Endometrial microvascular endothelial cells (primary cell): ENCODE measurements around the gene BAZ1A. TPM values are rescaled to one million over a fixed set of nuclear protein-coding genes. Genes with fewer than 3 reads are reported as not detected.
"Not testable (repeated sequence)": the region's sequence is repeated elsewhere in the genome, so short reads cannot be mapped to it uniquely, and the experiment has no call there.

Experiments used
- in situ Hi-C: cut with HindIII; loops from 2 replicates; pipeline ENCODE4 v1.10.0; 2017; ENCODE audit warnings: low sequenced_read_pairs, low pct_unique_long_range_greater_than_20kb; ENCODE audit errors: inconsistent ontology term
- total RNA-seq: library from RNA; depleted of rRNA; stranded (reverse); fragments of >200 nt; gene quantifications from one replicate; pipeline ENCODE4 v1.2.3, GENCODE V29; 2015; ENCODE audit errors: inconsistent ontology term

Gene BAZ1A
- total RNA-seq, 1 donor from 2014 or later: 45.0 TPM

- in situ Hi-C loops: no loop called here
Measured at GRCh38 chr14:34741840-34742239, 133.3 kb downstream of the BAZ1A start.

GRCh38 chr14:34740139-34740538 lies 135.0 kb downstream of the BAZ1A start:
- in situ Hi-C loops: not testable (repeated sequence)

GRCh38 chr14:34737079-34737478 lies 138.1 kb downstream of the BAZ1A start:
- in situ Hi-C loops: not testable (repeated sequence)

GRCh38 chr14:34733245-34733644 lies 141.9 kb downstream of the BAZ1A start:
- in situ Hi-C loops: no loop called here

GRCh38 chr14:34732802-34733201 lies 142.4 kb downstream of the BAZ1A start:
- in situ Hi-C loops: no loop called here

- in situ Hi-C loops: no loop called here
Measured at GRCh38 chr14:34723867-34724266, 151.3 kb downstream of the BAZ1A start.

- in situ Hi-C loops: no loop called here
Measured at GRCh38 chr14:34722723-34723545, 152.2 kb downstream of the BAZ1A start.

- in situ Hi-C loops: no loop called here
Measured at GRCh38 chr14:34721129-34721528, 154.0 kb downstream of the BAZ1A start.

GRCh38 chr14:34718750-34719304 lies 156.3 kb downstream of the BAZ1A start:
- in situ Hi-C loops: no loop called here

GRCh38 chr14:34715127-34715863 lies 159.9 kb downstream of the BAZ1A start:
- in situ Hi-C loops: no loop called here

- in situ Hi-C loops: no loop called here
Measured at GRCh38 chr14:34714320-34715126, 160.6 kb downstream of the BAZ1A start, which contains the start of gene CFL2. Gene CFL2 (minus strand): TSS chr14:34714593. CDS start chr14:34714540, 53 bp downstream.

GRCh38 chr14:34713681-34714319 lies 161.4 kb downstream of the BAZ1A start:
- in situ Hi-C loops: no loop called here

GRCh38 chr14:34713122-34713680 lies 162.0 kb downstream of the BAZ1A start:
- in situ Hi-C loops: no loop called here

GRCh38 chr14:34711796-34712712 lies 163.1 kb downstream of the BAZ1A start:
- in situ Hi-C loops: no loop called here

GRCh38 chr14:34711169-34711568 lies 164.0 kb downstream of the BAZ1A start:
- in situ Hi-C loops: no loop called here

GRCh38 chr14:34710744-34711143 lies 164.4 kb downstream of the BAZ1A start:
- in situ Hi-C loops: no loop called here

GRCh38 chr14:34710006-34710405 lies 165.2 kb downstream of the BAZ1A start:
- in situ Hi-C loops: no loop called here
